Spleen (tissue), 7 donors: ENCODE data around the gene EIPR1.

ENCODE experiments used
- POLR2AphosphoS5 ChIP-seq, 3 donors: sonication (generic); formaldehyde crosslinking; IDR thresholded peaks; one replicate each; pipeline ENCODE4 v1.5.1; 2017; ENCODE audit warnings: antibody characterized with exemption in 3 of 3
- TF ChIP-seq, protein P1 (sequence below), 11 experiments: fragments of 200-600 bp in 7 of 11; fragments of 450-650 bp in 4 of 11; sonication (generic) in 4 of 11; IDR thresholded peaks in 8 of 11; conservative IDR thresholded peaks in 3 of 11; 1 replicate in 7 of 11; 2 replicates in 4 of 11; pipeline versions ENCODE4 v1.4.0 to v1.8.0; 2016 to 2021; ENCODE audit warnings: antibody characterized with exemption in 11 of 11, inconsistent platforms in 4 of 11, mild to moderate bottlenecking in 1 of 11
- donor health status: DM: no; HTN: no; CAD: no; lungs with moderate emphysema.
- donor health status: DM: no; HTN: no; CAD: no.
- donor health status: DM: no; HTN: no; CAD: no.

DNA sequence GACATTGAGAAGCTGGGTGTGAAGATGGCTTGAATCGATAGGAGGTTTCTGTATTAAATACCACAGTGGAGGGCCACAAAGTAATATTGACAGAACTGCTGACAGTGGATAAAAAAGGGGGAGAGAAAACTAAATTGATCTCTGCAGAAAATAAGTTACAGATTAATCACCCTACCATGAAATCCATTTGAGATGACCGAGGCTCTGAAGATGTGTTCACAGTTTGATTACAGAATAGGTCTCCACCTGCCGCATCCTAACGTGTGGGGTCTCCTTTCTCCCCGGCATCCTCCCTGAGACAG lies 165.6 kb downstream of the EIPR1 start:
- TF ChIP-seq, protein P1, sequence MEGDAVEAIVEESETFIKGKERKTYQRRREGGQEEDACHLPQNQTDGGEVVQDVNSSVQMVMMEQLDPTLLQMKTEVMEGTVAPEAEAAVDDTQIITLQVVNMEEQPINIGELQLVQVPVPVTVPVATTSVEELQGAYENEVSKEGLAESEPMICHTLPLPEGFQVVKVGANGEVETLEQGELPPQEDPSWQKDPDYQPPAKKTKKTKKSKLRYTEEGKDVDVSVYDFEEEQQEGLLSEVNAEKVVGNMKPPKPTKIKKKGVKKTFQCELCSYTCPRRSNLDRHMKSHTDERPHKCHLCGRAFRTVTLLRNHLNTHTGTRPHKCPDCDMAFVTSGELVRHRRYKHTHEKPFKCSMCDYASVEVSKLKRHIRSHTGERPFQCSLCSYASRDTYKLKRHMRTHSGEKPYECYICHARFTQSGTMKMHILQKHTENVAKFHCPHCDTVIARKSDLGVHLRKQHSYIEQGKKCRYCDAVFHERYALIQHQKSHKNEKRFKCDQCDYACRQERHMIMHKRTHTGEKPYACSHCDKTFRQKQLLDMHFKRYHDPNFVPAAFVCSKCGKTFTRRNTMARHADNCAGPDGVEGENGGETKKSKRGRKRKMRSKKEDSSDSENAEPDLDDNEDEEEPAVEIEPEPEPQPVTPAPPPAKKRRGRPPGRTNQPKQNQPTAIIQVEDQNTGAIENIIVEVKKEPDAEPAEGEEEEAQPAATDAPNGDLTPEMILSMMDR (IDR thresholded peaks at IDR 0.05 in 8 of 11, conservative IDR thresholded peaks at IDR 0.05 in 3 of 11): no peak
- TF ChIP-seq POLR2AphosphoS5 (IDR thresholded peaks at IDR 0.05): no peak
